ENCODE results near the gene NFKB1. TPM values are rescaled to one million over a fixed set of nuclear protein-coding genes. Genes with fewer than 3 reads are reported as not detected.

NFKB1 gene
- total RNA-seq, 1 donor from 2014 or later, result 43.0 TPM

DNA sequence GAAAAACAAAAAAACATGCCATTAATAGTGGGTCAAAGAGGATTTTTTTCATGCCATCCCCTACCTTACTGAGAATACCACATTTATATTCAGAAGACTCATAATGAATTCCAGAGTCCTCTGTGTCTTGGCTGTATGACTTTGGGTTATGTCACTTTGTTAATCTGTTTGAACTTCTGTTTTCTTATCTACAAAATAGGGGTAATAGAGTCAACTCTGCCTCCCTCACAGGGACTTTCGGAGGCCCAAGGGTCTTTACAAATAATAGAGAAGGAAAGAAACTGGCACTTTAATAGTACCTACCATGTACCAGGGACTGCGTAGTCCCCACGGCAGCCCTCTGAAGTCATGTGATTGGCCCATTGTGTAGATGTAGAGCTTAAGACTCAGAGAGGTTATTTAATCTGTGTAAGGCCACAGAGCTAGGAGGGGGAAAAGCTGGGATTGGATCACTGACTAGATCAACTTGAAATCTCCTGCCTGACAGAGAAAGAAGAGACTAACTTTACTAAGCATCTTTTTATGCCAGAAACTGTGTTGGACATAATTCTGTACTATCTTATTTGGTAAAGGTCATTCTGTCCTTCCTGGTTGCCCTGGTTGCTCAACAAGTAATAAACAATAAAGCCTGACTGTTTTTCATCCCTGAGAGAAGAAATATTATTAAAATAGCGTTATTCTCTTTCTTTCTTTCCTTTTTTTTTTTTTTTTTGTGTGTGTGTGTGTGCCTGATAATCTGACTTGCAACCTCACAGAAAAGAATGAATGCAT lies 59.6 kb downstream of the NFKB1 start:
- no peak overlapping the region for H3K4me3 ChIP-seq (ENCODE audit: low read depth, low read length)
- H3K36me3 ChIP-seq (ENCODE audit: control insufficient read depth, insufficient read depth, low read length), result no peaks in the 10 kb centered on the region
- TF ChIP-seq, protein P1, sequence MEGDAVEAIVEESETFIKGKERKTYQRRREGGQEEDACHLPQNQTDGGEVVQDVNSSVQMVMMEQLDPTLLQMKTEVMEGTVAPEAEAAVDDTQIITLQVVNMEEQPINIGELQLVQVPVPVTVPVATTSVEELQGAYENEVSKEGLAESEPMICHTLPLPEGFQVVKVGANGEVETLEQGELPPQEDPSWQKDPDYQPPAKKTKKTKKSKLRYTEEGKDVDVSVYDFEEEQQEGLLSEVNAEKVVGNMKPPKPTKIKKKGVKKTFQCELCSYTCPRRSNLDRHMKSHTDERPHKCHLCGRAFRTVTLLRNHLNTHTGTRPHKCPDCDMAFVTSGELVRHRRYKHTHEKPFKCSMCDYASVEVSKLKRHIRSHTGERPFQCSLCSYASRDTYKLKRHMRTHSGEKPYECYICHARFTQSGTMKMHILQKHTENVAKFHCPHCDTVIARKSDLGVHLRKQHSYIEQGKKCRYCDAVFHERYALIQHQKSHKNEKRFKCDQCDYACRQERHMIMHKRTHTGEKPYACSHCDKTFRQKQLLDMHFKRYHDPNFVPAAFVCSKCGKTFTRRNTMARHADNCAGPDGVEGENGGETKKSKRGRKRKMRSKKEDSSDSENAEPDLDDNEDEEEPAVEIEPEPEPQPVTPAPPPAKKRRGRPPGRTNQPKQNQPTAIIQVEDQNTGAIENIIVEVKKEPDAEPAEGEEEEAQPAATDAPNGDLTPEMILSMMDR (IDR thresholded peaks at IDR 0.05; ENCODE audit: insufficient read depth, low read length, poor library complexity, severe bottlenecking), result no peak
- no peak for DNase-seq (ENCODE audit: low read depth)
- no peaks in the 10 kb centered on the region for H3K27me3 ChIP-seq (ENCODE audit: control insufficient read depth, insufficient read depth, low read length)

DNA sequence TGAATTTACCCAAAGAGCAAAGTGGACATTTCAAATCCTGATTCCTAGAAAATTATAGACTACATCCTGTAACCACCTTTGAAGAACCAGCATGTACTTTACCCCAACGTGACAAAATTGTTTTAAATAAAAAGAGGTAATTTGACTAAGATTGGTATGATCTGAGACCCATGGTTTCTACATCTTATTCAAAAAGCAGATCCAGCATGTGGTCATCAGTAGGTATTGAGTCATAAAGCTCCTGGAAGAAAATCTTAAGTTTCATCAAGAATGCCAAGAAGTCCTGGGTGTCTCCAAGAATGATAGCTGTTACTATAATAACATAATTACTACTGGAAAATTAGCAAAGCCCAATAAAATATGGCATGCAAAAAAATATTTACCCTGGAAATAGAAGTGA lies 61.8 kb downstream of the NFKB1 start:
- no peaks in the 10 kb centered on the region for H3K27me3 ChIP-seq (ENCODE audit: control insufficient read depth, insufficient read depth, low read length)
- DNase-seq (ENCODE audit: low read depth), result no peak
- TF ChIP-seq, protein P1 (IDR thresholded peaks at IDR 0.05; ENCODE audit: insufficient read depth, low read length, poor library complexity, severe bottlenecking), result no peak
- H3K36me3 ChIP-seq (ENCODE audit: control insufficient read depth, insufficient read depth, low read length), result no peaks in the 10 kb centered on the region
- no peak overlapping the region for H3K4me3 ChIP-seq (ENCODE audit: low read depth, low read length)

DNA sequence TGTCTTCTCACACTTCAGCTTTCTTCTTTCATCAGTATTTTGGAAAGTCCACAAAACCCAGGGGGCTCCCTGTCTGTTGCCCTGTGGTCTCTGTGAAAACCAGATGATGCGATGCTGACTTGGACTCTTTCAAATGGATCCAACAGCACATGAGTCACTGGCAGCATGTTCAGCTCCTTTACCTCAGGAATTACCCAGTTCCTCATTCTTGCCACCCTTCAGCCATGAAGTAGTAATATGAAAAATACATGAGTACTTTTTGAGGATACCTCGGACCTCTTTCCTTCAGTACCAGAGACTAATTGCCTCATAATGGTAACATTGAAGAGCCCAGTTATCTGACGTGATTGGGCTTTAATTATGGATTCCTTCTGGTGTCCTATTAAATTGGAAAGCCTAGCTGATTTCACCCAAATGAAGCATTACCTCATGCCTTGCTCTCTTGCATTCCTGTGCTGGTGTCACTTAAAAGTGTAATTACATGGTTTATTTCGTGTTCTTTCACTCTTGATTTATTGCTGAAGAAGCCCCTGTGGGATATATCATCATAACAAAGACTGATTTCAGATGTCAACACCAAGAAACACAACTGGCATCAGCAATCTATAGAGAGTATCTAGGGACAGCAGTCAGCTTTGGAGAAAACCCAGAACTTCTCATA lies 63.4 kb downstream of the NFKB1 start:
- Histone ChIP-seq H3K36me3 (ENCODE audit: control insufficient read depth, insufficient read depth, low read length) (no peaks in the 10 kb centered on the region), H3K4me3 (ENCODE audit: low read depth, low read length) (no peak overlapping the region), H3K27me3 (ENCODE audit: control insufficient read depth, insufficient read depth, low read length) (no peaks in the 10 kb centered on the region)
- peak; percentile 77 for DNase-seq (ENCODE audit: low read depth)
- TF ChIP-seq, protein P1 (IDR thresholded peaks at IDR 0.05; ENCODE audit: insufficient read depth, low read length, poor library complexity, severe bottlenecking), result no peak

DNA sequence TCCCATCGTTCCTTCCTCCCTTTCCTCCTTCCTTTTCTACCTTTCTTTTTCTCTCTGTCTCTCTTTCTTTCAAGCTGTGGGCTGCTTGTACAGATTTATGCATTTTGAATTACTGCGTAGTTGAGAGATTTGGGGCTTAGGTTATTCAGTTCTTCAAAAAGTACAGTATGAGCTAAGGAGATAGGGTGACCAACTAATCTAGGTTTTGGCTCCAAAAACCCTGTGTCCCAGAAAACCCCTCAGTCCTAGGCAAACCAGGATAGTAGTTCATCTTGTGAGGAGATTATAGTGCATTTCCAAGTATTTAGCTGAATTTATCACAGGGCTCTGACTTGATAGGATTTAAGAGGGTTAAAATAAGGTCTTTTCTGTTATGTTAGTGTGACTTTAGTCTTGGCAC lies 64.5 kb downstream of the NFKB1 start:
- H3K36me3 ChIP-seq (ENCODE audit: control insufficient read depth, insufficient read depth, low read length), result no peaks in the 10 kb centered on the region
- TF ChIP-seq, protein P1 (IDR thresholded peaks at IDR 0.05; ENCODE audit: insufficient read depth, low read length, poor library complexity, severe bottlenecking), result no peak
- H3K27me3 ChIP-seq (ENCODE audit: control insufficient read depth, insufficient read depth, low read length), result no peaks in the 10 kb centered on the region
- no peak for DNase-seq (ENCODE audit: low read depth)
- no peak overlapping the region for H3K4me3 ChIP-seq (ENCODE audit: low read depth, low read length)

- TF ChIP-seq, protein P1 (IDR thresholded peaks at IDR 0.05; ENCODE audit: insufficient read depth, low read length, poor library complexity, severe bottlenecking), result no peak
- Histone ChIP-seq H3K36me3 (ENCODE audit: control insufficient read depth, insufficient read depth, low read length) (no peaks in the 10 kb centered on the region), H3K27me3 (ENCODE audit: control insufficient read depth, insufficient read depth, low read length) (no peaks in the 10 kb centered on the region), H3K4me3 (ENCODE audit: low read depth, low read length) (no peak overlapping the region)
- DNase-seq (ENCODE audit: low read depth), result no peak
Observed at GRCh38 chr4:102566426-102566825, 65.3 kb downstream of the NFKB1 start.

Measured in kidney epithelial cell (primary cell).